ENCODE measurements around the gene CHD1L. TPM values are rescaled to one million over a fixed set of nuclear protein-coding genes. Genes with fewer than 3 reads are reported as not detected.

The CHD1L gene
- total RNA-seq, 4 donors from 2014 or later: 14.4 to 22.1 (median 20.7) TPM

GRCh38 chr1:147204080-147204479, 38.4 kb upstream of the CHD1L start:
- H3K36me3 ChIP-seq: peaks cover 0 to 8% of the 10 kb centered on the region in 2 donors
- 94% methylated on average over 2 of the region's 3 CpGs for WGBS, 2 donors (ENCODE audit: low coverage in 1 of 2)
- ATAC-seq: no peak
- H3K9me3 ChIP-seq: no peaks in the 10 kb centered on the region
- no peak overlapping the region for H3K4me3 ChIP-seq
- no peaks in the 10 kb centered on the region for H3K4me1 ChIP-seq
- no peaks in the 10 kb centered on the region for H3K27me3 ChIP-seq
- TF ChIP-seq, protein P1, sequence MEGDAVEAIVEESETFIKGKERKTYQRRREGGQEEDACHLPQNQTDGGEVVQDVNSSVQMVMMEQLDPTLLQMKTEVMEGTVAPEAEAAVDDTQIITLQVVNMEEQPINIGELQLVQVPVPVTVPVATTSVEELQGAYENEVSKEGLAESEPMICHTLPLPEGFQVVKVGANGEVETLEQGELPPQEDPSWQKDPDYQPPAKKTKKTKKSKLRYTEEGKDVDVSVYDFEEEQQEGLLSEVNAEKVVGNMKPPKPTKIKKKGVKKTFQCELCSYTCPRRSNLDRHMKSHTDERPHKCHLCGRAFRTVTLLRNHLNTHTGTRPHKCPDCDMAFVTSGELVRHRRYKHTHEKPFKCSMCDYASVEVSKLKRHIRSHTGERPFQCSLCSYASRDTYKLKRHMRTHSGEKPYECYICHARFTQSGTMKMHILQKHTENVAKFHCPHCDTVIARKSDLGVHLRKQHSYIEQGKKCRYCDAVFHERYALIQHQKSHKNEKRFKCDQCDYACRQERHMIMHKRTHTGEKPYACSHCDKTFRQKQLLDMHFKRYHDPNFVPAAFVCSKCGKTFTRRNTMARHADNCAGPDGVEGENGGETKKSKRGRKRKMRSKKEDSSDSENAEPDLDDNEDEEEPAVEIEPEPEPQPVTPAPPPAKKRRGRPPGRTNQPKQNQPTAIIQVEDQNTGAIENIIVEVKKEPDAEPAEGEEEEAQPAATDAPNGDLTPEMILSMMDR (IDR thresholded peaks at IDR 0.05): no peak
- no peak for TF ChIP-seq POLR2A (IDR thresholded peaks at IDR 0.05)
- TF ChIP-seq EP300 (IDR thresholded peaks at IDR 0.05): no peak
- TF ChIP-seq POLR2AphosphoS5 (IDR thresholded peaks at IDR 0.05): no peak
- no peak overlapping the region for H3K27ac ChIP-seq

DNA sequence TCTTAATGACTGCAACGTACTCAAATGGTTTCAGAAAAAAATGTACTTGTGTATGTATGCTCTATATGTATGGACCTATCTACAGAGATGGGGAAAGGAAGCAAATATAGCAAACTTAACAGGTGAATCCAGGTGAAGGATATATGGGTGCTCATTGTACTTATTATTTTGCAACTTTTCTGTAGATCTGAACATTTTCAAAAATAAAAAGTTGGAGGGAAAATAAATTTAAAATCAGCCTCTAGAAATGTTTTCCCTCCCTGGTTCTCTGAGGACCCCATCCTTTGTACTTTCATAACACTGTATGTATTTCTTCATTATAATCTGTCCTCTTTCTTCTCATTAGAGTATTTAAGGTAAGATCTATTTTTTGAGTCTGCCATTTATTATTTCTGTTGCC, 35.3 kb upstream of the CHD1L start:
- 64 to 75% methylated on average over 1 of the region's 1 CpG for WGBS, 2 donors (ENCODE audit: low coverage in 1 of 2)
- no peak overlapping the region for H3K27ac ChIP-seq
- no peak overlapping the region for H3K4me3 ChIP-seq
- peaks cover 0 to 14% of the 10 kb centered on the region in 2 donors for H3K36me3 ChIP-seq
- TF ChIP-seq, protein P1 (IDR thresholded peaks at IDR 0.05): no peak
- TF ChIP-seq POLR2A (IDR thresholded peaks at IDR 0.05) (no peak), POLR2AphosphoS5 (IDR thresholded peaks at IDR 0.05) (no peak), EP300 (IDR thresholded peaks at IDR 0.05) (no peak)
- no peaks in the 10 kb centered on the region for H3K27me3 ChIP-seq
- H3K9me3 ChIP-seq: no peaks in the 10 kb centered on the region
- no peak for ATAC-seq
- H3K4me1 ChIP-seq: no peaks in the 10 kb centered on the region

DNA sequence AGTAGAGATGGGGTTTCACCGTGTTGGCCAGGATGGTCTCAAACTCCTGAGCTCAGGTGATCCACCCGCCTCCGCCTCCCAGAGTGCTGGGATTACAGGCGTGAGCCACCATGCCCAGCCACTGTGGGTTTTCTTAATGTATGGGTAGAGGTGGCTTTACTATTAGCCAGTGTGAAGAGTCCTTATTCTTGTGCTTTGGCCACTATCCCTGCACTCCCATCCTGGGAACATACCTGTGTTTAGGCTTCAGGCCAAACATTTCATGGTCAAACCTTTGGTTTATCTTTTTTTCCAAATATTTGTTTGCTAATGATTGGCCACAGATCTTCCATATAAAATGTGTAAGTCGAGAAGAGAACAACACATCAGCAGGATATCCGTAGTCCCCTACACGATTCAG, 33.9 kb upstream of the CHD1L start:
- 92 to 100% methylated on average over 3 of the region's 7 CpGs for WGBS, 2 donors (ENCODE audit: low coverage in 1 of 2)
- Histone ChIP-seq H3K36me3 (peaks cover 0 to 16% of the 10 kb centered on the region in 2 donors), H3K4me3 (no peak overlapping the region), H3K9me3 (no peaks in the 10 kb centered on the region), H3K4me1 (no peaks in the 10 kb centered on the region), H3K27me3 (no peaks in the 10 kb centered on the region), H3K27ac (no peak overlapping the region)
- TF ChIP-seq POLR2A (IDR thresholded peaks at IDR 0.05) (no peak), EP300 (IDR thresholded peaks at IDR 0.05) (no peak), POLR2AphosphoS5 (IDR thresholded peaks at IDR 0.05) (no peak)
- TF ChIP-seq, protein P1 (IDR thresholded peaks at IDR 0.05): no peak
- ATAC-seq: no peak

DNA sequence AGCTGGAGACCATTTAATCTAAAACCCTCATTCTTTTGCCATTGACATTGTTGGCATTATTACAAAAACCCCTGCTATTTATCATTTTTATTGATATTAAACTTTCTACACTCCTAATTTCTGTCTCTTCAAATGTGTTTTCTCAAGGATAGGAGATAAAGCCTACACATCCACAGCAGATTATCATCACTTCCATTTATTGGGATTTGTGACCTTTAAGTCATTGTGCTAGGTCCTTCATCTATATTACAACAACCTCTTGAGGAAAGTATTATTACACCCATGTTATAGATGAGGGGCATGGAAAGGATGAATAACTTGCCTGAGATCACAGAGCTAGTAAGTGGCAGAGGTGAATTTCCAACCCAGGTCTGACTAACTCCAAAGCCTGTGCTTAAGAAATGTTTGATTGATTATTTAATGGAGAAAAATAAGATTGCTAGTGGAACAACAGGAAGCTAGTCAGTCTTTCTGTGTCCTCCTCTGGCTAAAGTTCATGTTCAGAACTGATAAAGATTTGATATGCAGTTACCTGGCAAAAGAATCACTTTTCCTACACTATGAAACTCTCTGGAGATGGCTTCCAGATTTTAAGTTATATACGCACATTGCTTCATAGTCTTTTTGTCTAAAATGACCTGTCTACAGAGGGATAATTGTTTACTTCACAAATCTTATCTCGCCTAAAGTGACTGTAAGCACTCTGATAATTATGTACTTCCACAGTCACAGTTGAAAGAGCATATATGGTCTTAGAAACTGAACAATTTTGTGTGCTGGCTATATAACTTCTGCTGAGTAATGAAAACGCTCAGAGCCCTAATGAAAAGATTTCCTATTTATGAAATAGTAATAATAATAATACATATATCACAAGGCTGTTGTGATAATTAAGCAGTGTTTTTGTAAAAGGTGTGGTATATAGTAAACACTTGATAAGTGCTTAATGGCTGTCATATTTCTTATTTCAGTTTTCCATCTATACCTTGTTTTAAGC, 32.4 kb upstream of the CHD1L start:
- H3K9me3 ChIP-seq: no peaks in the 10 kb centered on the region
- H3K4me3 ChIP-seq: no peak overlapping the region
- TF ChIP-seq POLR2A (IDR thresholded peaks at IDR 0.05): no peak
- TF ChIP-seq POLR2AphosphoS5 (IDR thresholded peaks at IDR 0.05): no peak
- TF ChIP-seq, protein P1 (IDR thresholded peaks at IDR 0.05): no peak
- TF ChIP-seq EP300 (IDR thresholded peaks at IDR 0.05): no peak
- no peaks in the 10 kb centered on the region for H3K27me3 ChIP-seq
- no peak overlapping the region for H3K27ac ChIP-seq
- H3K36me3 ChIP-seq: peaks cover 0 to 11% of the 10 kb centered on the region in 2 donors
- no peaks in the 10 kb centered on the region for H3K4me1 ChIP-seq
- WGBS, 2 donors (ENCODE audit: low coverage in 1 of 2): 93% methylated on average over 3 of the region's 3 CpGs
- no peak for ATAC-seq

- peaks cover 0 to 11% of the 10 kb centered on the region in 2 donors for H3K36me3 ChIP-seq
- no peaks in the 10 kb centered on the region for H3K27me3 ChIP-seq
- no peak overlapping the region for H3K4me3 ChIP-seq
- TF ChIP-seq POLR2AphosphoS5 (IDR thresholded peaks at IDR 0.05): no peak
- no peaks in the 10 kb centered on the region for H3K4me1 ChIP-seq
- 60 to 78% methylated on average over 1 to 2 of the region's 2 CpGs for WGBS, 2 donors (ENCODE audit: low coverage in 1 of 2)
- no peaks in the 10 kb centered on the region for H3K9me3 ChIP-seq
- H3K27ac ChIP-seq: no peak overlapping the region
- no peak for ATAC-seq
These were observed 31.5 kb upstream of the CHD1L start for GRCh38 chr1:147210987-147211386.

All from gastroesophageal sphincter (tissue), 4 donors.